ENCODE data around the gene MCCD1. TPM values are rescaled to one million over a fixed set of nuclear protein-coding genes. Genes with fewer than 3 reads are reported as not detected.
"Not testable (repeated sequence)": the region's sequence is repeated elsewhere in the genome, so short reads cannot be mapped to it uniquely, and the experiment has no call there.

MCCD1 gene
- polyA plus RNA-seq, 1 donor, result not detected

DNA sequence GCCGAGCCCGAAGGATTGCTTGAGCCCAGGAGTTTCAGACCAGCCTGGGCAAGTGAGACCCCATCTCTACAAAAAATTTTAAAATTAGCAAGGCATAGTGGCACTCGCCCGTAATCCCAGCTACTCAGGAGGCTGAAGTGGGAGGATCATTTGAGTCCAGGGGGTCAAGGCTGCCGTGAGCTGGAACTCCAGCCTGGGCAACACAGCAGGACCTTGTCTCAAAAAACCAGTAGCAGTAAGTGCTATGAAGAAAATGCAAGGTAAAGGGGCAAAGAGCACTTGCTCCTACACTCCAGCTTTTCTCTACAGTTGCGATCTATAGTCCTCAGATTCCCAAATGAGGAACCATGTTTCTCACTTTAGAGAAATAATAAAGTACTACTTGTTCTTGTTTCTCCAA, 14.9 kb downstream of the MCCD1 start:
- DNase-seq, result no peak

DNA sequence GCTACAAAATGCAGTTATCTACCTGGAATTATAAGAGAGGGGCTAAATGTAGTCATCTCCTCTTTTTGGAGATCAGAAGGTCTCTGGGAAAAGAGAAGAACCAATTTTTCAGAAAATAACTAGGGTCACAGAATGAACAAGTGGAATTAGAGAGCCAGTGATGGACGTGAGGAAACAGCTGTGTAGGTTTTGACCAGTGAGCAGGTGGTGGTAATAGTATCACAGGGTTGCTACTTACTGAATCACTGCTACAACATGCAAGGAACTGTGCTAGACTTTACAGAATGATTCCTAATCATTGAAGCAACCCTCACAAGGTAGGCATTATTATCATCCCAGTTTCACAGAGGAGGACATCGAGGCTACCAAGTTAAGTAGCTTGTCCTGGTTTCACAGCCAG, 15.9 kb downstream of the MCCD1 start:
- no peak for DNase-seq

DNA sequence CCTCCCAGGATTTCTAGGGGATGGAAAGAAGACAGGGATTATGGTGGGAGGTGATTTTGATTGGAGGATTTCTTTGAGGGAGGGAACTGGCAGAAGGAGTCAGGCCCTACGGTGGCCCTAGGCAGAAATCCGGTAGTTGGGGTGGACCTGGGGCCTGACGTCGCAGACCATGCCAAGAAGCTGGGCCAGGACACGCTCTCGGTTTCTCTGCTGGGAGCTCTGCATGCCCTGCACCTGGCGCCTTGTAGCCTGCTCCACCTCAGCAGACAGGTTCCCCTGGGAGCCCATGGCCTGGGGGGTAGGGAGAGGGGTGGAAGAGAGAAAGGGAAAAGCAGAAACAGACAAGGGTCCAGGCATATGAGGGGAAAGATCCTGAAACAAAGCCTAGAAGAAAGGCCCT, 16.5 kb downstream of the MCCD1 start:
- DNase-seq, result no peak

DNA sequence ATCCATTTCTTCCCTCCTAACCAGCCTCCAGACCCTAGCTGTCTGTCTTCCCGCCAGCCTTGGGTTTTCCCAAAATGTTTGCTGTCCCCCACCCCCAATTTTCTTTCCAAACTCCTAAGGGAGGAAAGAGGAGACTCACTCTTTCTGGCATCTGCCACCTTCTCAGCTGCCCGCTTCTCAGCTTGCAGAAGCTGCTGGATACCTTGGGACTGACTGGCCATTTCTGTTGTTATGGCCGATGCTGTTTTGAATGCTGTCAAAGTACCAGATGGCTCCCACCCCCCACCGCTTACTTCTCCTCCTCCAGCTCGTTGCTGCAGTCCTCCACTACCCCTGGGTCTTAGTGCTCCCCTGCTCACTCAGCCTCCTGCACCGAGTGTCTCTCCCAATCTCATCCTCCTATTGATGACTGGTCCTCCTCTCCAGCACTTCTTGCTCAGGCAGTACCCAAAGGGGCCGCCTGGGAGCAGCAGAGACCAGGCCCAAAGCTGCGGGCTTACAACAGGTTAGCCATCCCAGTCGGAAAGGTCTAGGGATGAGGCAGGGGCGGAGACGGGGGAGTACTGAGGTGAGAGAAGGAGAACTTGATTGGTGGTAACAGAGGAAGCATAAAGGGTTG, 17.7 kb downstream of the MCCD1 start, which contains the start of gene ATP6V1G2:
TSS of gene ATP6V1G2 (minus strand) at position 270 of the 619 bp plus-strand sequence. CDS start at position 221, 49 bp downstream.
- DNase-seq, result peak; percentile 89

DNA sequence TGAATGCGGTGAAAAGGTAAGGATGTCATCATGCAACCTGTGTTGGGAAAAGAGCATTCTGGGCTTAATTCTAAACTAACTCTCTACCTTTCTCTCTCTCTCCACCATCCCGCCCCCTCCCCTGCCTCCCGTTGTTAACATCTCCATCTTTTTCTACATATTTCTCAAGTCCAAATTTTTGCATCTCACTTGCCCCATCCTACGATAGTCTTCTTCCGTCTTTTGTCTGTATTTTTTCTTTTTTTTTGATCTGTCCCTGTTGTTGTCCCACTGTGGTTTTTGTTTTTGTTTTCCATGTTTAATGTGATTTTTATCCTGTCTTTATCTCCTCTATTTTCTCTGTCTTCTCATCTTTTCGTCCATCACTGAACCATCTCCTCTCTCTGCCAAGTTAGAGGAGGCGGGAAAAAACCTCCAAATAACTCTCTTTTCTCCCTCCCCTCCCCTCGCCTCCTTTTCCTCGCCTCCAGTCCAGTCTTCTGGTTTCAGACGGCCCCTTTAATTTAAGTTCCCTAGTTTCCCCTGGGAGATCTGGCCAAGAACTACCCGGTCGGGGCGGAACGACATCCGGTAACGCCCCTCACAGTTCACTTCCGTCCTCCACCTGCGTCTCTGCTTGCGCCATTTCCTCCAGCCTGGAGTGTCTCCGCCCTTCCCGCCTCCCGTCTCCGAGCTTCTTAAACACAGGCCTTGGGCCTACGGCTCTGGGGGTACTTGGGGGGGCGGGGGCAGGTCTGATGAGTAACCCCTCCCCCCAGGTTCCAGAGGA, 18.4 kb downstream of the MCCD1 start, which contains the start of gene NFKBIL1:
TSS of gene NFKBIL1 (plus strand) at position 651 of the 769 bp plus-strand sequence. CDS start at position 738, 87 bp downstream.
- DNase-seq, result peak; percentile 98

DNA sequence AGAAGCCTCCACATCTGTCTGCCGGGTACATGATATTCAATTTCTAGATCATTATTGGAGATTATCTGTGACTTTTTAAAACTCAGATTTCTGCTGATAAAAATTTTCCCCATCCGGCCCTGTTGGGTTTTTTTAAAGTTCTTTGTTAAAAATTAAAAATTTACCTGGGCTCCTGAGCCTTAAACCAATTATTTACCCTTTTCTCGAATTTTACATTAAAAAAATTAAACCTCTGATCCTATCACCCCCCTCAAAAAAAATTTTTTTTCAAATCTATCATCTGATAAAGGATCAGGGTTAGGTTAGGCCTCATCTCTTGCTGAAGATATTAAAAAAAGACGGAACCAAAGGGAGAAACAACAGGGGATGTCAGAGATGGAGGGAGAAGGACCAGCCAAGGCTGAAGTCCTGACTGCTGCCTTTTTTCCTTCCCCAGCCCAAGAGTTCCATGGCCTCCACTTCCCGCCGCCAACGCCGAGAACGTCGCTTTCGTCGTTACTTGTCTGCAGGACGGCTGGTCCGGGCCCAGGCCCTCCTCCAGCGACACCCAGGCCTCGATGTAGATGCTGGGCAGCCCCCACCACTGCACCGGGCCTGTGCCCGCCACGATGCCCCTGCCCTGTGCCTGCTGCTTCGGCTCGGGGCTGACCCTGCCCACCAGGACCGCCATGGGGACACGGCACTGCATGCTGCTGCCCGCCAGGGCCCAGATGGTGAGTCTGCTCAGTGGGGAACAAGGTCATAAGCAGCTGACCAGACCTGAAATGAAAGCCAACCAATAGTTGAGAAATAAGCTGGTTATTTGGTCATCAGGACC, 19.2 kb downstream of the MCCD1 start:
- no peak for DNase-seq

DNA sequence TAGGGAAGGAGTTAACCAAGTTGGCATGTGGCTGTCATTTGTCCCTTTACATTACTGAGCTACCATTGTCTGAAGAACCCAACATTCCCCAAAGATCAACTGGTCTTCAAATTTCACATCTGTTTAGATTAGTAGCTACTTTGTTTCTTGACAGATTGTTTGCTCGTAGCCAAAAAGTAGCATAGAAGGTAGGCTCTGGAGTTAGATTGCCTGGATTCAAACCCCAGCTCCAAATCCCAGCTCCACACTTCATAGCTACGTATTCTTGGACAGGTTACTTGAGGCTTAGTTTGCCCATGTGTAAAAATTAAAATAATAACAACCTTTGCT, 19.7 kb downstream of the MCCD1 start:
- no peak for DNase-seq

DNA sequence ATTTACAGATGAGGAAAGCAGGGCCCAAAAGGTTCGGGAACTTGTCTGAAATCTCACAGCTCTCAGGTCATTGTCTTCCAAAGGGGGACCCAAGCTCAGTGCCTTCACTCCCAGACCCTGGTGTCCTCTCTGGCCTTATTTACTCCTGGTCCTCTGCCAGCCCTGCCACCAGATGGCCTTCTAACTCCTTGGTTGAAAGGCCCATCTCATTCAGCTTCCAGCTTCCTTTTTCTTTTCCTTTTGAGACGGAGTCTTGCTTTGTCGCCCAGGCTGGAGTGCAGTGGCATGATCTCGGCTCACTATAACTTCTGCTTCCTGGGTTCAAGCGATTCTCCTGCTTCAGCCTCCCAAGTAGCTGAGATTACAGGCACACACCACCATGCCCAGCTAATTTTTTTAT, 22.6 kb downstream of the MCCD1 start:
- DNase-seq, result not testable (repeated sequence)

DNA sequence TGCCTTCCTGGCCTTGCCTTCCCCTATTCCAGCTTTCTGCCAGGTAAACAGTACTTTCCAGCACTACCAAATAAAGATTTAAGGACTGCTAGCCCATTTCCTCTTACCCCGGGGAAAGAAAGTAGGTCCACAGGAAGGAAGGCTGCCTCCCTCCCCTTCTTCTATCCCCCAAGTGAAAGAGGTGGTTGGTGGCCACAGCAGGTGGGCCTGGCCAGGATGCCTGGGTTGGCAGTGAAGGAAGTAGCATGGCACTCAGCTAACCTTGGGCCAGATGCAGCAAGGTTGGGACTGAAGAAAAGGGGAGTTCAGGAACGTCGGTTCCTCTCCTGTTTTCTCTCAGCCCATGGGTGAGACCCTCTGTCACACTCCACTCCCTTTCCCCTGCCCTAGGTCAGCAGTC, 27.5 kb downstream of the MCCD1 start:
- no peak for DNase-seq

DNA sequence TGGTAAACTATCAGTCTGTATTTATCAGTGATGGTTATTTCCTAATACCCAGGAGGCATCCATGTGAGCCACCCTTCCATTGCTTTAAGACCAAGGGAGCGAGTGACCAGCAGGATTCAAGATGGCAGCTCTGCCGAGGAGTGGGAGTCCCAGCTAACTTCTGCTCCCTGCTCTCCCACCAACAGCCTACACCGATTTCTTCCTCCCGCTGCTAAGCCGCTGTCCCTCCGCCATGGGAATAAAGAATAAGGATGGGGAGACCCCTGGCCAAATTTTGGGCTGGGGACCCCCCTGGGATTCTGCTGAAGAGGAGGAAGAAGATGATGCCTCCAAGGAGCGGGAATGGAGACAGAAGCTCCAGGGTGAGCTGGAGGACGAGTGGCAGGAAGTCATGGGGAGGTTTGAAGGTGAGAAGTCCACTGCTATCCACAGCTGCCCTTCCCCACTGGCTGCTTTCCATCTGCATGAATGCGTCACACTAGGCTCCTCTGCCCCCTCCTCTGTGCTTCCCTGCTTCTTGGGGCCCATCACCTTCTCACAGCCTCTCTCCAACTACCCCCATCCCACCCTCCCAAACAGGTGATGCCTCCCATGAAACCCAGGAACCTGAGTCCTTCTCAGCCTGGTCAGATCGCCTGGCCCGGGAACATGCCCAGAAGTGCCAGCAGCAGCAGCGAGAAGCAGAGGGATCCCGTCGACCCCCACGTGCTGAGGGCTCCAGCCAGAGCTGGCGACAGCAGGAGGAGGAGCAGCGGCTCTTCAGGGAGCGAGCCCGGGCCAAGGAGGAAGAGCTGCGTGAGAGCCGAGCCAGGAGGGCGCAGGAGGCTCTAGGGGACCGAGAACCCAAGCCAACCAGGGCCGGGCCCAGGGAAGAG, 28.9 kb downstream of the MCCD1 start:
- no peak for DNase-seq

DNA sequence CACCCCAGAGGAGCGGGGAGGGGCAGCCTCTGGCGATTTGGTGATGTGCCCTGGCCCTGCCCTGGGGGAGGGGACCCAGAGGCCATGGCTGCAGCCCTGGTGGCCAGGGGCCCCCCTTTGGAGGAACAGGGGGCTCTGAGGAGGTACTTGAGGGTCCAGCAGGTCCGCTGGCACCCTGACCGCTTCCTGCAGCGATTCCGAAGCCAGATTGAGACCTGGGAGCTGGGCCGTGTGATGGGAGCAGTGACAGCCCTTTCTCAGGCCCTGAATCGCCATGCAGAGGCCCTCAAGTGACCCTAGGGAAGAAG, 29.5 kb downstream of the MCCD1 start:
- DNase-seq, result no peak

DNA sequence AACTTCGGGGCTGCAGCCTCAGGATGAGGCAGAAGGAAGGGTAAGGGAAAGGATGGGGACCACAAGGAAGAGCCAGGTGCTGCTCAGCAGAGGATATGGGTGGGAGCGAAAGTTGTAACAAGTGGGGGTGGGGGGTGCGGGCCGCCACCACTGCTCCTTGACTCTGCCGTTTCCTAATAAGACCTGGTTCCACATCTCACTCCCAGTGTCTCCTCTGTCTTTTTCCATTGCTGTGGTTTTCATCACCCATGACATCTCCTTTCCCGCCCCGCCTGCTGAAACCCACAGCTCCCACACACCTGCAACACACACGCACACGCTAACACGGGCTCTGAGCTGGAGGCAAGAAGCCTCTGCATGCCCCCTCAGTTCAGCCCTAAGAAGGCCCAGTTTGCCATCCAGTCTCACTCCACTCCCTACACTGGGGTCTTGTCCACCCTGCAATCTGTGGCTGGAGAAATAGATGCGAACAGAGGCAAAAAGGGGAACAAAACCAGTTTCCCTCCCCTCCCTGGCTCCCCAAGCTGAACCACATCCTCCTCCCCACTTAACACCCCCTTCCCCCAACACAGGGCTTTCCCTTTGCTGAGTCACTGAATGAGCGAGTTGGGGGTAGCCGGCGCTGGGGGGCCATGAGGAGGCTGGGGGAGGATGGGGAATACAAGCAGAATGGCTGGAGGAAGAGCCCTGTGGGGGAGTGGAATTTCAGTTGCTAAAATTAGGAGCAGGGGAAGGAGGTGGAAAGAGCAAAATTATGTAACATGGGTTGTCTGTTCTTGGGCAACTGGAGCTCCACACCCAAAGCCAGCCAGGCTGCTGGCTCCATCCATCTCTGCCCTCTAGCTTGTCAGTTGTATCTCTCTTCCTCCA, 30.1 kb downstream of the MCCD1 start:
- DNase-seq, result no peak

DNA sequence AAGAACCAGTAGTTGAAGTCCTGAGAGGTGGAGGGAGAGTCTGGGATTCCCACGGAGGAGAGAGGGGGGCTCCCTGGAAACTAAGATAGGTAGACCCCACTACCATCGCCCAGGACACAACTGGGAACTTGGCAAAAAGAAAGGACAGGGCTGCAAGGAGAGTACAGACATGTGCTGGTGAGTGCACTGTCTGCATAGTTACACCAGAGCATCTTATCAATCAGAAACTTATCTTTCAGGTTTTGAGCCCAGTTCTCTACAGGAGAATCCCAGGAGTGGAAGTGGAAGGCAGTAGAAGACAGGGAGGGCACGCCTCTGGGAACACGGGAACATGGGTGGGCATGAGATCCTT, 30.8 kb downstream of the MCCD1 start:
- DNase-seq, result no peak

DNA sequence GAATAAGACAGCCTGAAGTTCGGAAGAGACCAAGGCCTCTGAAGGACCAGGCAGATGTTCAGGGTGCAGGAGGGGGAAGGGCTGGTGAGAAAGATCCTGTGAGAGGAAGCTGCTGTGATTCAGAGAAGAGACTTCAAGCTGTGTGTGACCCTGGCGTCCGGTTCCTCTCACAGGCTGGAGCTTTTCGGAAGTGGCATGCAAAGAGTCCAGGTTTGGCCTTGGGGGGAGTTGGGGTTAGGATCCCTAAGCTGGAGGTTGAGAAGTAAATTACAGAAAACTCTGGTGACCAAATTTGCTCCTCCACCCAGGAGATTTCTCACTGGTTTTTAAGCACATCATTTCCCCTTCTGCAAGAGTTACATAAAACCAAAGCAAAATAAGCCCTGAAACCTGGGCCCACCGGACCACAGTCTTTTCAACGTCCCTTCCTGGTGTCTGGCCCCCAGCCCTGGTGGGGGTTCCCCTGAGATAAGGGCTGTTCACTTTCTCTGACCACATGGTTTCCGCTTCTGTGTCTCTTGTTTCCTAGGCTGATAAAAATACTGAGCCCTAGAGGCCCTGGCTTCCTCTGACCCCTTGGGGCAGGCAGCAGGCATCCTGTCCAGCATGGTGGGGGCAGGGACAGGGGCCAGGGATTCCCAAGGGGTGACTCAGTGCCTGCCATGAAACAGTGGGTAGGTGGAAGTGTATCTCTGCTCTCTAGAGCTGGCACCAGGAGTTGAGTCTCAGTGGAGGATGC, 31.4 kb downstream of the MCCD1 start:
- no peak for DNase-seq

DNA sequence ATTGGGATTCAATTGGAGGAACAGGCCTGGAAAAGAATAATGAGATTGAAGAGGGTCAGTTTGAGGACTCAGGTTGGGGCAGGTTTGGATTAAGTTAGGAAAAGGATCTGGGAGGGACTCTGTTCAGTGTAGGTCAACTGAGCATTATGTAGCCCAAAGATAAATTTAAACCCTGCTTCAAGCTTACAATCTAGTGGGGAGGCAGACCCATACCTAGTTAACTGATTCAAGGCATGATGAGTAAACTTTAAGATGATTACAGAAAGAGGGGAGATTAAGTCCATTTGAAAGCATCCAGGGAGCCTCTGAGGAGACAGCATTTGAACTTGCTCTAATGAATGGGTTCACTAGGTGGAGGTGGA, 31.9 kb downstream of the MCCD1 start:
- no peak for DNase-seq

DNA sequence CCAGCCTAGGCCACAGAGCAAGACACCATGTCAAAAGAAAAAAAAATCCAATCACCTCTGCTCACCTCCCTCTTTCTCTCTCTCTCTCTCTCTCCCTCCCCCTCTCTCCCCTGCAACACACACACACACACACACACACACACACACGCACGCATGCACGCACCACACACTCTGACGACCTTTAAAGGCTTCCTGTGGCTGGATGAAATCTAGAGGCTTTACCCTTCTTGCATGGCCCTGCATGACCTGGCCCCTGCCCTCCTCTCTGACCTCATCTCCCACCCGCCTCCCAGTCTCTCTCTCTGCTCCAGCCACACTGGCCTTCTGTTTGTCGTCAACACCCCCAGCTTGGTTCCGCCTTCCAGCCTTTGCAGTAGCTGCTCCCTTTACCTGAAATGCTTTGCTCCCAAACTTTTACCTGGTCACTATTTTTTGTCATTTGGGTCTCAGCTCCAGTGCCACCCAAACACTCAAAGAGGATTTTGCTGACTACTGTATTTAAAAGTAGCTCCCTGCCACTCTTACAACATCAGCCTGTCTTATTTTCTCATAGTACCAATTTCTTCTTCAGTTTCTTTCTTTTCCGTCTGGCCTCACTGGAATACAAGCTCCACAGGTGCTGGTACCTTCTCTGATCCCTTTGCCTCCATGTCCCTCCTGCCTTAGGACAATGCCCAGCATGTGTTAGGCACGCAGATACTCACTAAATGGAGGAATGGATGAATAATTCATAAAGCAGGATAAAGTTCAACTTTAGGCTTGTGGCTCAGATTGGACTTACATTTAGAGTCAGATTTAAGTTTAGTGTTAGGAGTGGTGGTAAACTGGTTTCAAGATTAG, 39.0 kb downstream of the MCCD1 start:
- DNase-seq, result no peak

DNA sequence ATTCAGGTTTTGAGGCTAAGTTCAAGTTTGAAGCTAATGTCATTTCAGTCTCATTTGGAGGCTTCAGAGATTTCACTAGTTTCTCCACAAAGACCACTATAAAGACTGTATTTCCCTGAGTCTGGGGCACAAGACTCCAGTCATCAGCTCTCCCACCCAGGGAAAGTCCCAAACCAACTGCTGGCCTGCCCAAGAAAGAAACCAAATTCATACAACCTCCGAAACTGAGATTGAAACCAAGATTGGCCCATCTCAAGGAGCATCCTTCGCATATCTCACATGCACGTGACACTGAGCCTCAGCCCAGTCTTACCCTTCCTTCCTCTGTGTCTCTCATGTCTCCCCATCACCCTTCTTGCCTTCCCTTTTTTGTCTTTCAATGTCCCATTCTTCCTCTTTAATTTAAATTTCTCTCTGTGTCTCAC, 39.8 kb downstream of the MCCD1 start:
- DNase-seq, result no peak

DNA sequence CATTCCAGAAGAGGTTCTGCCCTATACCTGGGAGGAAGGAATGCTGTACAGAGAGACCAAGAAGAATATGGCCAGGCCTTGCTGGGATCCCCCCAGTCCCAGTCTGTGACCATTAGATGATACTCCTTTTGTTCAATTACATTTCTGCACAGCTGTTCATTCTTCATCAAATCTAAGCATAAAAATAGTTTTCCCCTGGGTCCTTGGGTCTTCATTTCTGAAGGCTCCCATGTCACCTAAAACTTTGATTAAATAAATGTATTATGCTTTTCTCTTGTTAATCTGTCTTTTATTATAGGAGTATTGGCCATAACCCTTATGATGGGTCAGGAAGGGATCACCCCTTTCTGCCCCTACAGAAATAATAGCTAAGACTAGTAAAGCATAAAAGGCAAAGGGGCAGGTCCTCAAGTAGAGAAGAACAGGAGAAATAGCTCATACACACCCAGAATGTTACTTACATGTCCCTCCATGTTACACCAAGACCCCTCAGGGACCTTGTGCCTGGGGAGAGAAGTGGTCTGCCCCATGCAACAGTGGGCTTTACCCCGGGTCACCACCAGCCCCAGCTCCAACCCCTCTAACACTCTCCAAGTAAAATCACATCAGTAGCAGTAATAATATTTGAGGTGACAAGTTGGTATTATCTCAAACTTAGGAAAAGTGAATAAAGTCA, 41.2 kb downstream of the MCCD1 start:
- no peak for DNase-seq

Data from hindlimb muscle (tissue), 1 donor.